G401.6 (cell line): ENCODE results near the gene TMEM190.

Experiments used
- FAIRE-seq: peaks from 2 replicates; lab custom pipeline; 2012; peaks lifted over from hg19 to GRCh38; lab: Jason Lieb, UNC

The TMEM190 gene

DNA sequence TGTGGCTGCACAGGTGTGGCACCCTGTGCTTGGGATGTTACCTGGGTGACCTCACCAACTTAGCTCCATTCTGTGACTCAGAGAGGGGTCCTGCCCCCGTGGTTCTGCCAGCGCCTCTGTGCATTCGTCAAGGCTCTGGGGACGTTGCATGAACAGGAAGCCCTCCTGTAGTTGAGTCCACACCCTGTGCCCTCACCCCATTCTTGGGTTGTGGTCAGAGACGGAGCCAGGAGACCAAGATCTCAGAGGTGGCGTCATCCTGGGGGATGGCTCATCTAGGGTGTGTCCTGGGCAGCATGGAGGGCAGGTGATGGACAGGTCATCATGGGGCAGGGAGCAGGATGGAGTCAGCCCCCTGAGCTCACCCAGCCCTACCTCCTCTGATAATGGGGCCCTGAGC, 24.6 kb upstream of the TMEM190 start:
- no peak for FAIRE-seq

DNA sequence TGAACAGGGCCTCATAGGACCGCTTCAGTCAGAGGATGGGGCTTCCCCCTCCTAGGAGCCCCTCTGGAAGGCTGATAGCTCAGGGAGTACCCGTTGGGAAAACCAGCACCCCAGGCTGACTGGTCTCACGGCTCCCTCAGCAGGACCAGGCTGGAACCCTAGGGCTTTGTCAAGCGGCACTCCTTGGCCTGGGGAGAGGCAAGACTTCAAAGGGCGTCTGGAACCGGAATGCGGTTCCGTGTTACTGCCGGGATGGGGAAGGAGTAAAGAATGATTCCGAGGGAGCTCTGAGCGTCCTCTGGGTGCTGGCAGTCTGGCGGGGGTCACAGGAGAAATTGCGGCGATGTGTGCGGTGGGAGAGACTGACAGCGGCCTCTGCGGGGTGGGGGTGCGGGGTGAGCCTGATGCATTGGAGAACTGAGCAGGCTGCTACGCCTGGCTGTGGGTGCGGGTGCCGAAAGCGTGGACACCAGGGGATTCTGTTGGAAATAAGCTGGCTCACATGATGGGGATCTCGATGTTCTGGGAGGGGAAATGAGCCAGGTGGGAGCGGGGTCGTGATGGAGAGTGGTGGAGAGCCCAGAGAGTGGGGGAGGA, 24.0 kb upstream of the TMEM190 start:
- FAIRE-seq: no peak

DNA sequence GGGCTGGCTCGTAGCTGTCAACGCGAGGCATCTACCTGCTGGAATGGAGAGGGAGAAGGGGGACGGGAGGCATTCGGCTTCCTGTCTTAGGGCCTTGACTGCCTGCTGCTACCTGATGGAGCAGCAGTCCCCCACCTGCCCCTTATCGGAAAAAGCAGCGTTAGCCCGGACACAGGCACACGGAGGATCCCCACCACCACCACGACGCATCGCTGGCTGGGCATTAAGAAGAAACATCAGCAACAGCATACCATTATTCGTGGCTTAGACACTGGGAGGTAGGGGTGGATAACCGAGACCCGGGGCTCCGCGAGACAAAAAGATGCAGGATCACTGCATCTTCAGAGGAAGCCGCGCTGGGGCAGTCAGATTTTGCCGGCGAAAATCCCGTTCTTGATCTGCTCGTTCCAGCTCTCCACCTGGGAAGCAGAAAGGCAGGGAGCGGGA, 23.2 kb upstream of the TMEM190 start:
- no peak for FAIRE-seq

DNA sequence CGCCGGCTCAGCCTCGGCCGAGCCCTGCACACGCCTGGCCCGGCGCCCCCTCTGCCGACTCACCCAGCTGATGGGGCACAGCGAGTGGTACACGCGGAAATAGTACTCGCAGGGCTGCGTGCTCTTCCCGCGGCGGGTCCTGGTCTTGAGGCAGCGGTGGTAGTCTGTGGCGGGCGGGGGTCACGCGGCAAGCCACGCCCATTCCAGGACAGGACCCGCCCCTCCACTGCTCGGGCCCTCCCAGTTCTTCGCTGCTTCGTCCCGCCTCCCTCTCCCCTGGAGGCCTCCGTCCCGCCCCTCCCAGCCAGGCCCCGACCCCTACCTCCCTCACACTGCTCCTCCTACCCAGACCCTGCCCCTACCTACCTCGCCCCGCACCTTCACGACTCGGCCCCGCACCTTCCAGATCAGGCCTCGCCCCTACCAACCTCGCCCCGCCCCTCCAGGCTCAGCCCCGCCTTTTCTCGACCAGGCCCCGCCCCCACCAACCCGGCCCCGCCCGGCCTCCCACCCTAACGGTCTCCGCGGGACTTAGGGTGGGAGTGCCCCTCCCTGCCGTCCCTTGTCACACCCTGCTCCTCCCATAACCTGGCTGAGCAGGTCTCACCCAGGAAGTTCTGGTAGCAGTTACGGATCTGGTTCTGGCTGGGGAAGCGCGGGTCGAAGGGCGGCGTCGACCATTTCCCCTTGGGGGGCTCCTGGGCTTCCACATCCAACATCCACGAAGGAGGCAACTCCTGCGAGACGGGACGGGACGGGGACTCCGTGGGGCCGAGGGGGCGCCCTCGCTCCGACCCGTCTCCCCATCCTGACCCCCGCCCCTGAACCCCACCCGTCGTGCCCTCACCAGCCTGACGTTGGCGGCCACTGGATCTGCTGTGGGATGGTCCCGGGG, 22.6 kb upstream of the TMEM190 start:
- FAIRE-seq: peak; percentile 52

DNA sequence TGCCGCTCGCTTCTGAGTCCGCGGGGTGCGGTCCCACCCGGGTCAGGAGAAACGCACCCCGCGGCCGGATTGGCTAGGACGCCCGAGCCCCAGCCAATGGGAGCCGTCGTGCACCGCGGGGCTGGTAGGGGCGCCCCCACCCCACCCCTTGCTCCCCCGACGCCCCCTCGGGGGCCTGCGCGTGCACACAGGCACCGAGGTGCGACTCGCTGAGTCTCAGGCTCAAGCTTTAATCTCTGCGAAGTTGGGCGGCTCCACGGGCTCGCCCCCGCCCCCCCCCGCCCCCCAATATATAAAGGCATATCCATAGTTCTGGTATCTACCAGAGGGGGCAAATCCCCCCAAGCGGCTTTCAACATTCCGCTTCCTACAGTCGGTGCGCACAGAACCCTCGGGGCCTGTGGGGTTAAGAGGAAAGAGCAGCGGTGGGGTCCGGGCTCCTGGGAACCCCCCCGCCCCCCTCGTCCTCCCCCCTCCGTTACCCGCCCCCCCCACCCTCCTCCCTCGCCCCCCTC, 21.9 kb upstream of the TMEM190 start, which contains the start of gene COX6B2:
COX6B2 (minus strand) TSS at position 22 of the 515 bp plus-strand sequence. CDS start 198 bp downstream, outside the sequence.
- no peak for FAIRE-seq

DNA sequence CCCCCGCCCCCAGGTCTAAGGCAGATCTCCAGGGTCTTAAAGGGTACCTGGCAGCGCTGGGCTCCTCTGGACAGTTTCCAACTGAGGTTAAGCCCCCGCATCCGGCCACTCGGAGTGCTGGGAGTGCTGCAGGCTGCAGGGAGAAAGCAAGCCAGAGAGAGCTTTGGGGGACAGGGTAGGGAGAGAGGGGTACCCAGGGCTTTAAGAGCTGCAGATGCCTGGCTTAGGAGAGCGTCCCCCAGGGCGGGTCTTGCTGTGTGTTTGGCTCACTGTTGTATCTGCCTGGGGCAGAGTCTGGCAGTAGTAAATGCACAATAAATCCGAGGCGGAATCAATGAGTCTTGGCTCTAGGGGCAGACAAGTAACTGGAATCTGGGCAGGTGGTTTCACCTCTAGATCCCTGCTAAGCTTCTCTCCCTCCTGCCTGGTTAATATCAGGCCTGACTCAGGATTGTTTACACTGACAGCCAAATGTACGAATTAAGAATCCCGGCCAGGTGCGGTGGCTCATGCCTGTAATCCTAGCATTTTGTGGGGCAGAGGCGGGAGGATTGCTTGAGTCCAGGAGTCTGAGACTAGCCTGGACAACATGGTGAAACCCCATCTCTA, 21.3 kb upstream of the TMEM190 start:
- FAIRE-seq: peak; percentile 41

DNA sequence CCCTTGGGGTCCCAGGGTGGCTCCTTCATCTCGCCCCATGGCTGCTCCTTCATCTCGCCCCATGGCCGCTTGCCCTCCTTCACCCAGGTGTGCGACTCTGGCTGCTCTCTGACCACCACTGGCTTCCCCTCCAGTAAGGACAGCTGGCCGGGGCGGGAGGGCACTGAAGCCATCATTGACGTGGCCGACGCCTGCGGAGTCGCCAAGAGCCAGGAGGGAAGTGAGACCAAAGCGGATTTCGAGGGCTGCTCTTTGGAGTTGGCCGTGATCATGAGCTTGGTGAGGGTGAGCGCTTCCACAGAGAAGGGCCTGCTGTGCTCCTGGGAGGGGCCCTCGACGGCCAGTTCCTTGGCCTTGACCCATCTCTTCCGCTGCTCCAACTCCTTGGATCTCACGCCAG, 18.1 kb upstream of the TMEM190 start:
- FAIRE-seq: no peak

DNA sequence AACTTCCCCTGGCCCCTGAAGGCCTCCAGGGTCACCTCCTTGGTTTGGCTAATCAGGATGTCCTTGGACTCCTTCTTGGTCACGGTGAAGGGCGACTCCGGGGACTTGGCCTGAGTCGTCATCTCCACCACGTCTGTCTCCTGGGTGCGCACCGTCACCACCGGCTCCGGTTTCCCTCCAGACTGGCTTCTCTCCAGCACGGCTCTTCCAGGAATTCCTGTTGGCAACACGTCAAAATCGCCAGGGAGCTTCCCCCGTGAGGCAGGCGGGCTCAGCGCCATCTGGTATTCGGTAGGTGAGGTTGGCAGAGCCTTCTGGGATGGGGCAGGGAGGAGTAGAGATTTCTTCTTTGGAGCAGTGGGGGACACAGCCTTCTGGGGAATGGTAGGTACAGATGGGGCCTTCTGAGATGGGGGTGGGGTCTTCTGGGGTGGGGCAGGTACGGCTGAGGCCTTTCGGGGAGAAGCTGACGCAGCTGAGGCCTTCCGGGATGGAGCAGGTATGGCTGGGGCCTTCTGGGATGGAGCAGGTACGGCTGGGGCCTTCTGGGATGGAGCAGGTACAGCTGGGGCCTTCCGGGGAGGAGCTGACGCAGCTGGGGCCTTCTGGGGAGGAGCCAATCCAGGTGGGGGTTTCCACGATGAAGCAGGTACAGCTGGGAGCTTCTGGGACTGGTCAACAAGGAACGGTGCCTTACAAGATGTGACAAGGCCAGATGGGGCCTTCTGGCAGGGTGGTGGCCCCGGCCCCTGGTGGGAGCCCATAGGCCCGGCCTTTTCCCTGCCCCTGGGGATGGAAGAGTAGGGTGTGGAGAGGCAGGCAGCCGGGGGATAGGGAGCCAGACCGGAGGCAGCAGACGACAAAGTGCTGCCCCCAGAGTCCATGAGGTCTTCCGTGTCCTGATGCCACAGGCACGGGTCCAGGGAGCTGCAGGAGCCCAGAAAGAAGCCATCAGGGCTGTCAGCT, 17.4 kb upstream of the TMEM190 start:
- no peak for FAIRE-seq

DNA sequence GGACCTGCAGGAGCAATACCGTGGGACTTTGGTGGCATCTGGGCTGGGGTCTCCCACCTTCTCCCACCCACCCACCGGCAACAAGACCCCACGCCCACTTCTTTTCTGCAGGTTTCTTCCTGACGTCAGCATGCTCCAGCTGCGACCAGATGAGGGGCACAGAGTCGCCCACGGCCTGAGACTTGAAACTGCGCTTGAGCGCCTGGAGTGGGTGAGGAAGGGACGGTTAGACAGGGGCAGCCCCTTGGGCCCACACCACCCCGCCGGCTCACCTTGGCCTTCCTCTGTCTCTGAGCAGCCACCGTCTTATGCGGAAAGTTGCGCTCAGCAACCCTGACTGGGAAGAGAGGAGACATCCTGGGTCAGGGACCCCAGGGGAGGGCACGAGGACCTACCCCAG, 15.7 kb upstream of the TMEM190 start:
- FAIRE-seq: no peak

DNA sequence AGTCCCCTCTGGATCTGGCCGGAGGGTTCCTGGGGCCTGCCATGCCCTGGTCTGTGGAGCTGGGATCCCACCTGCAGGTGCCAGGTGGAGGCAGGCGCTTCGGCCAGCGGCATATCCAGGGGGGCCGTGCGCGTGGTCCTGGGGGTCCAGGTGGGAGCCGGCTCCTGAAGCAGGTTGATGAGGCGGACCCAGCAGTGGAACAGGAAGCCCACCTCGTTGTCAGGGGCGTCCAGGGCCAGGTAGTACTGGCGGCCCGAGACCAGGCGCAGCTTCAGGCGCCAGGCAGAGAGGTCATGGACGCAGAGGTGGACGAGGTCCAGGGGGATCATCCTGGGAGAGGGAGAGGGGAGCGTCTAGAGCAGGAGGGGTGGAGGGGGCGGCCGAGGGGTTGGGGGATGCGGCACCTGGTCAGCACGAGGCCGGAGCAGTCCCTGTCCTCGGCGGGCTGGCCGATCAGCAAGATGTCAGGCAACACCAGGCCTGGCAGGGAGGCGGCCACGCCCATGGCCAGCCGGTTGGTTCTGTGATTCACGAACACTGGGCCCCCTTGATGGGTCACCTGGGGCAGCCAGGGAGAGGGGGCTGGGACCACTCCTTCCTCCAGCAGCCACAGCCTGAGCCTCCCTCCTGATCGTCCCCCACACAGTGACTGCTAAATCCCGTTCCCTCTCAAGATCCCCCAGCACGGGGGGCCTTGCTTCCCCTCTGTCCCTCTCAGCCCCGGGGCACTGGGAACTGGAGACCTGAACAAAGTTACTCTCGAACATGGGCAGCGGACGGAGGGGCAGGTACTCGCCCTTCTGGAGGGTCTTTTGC, 14.2 kb upstream of the TMEM190 start:
- FAIRE-seq: no peak

DNA sequence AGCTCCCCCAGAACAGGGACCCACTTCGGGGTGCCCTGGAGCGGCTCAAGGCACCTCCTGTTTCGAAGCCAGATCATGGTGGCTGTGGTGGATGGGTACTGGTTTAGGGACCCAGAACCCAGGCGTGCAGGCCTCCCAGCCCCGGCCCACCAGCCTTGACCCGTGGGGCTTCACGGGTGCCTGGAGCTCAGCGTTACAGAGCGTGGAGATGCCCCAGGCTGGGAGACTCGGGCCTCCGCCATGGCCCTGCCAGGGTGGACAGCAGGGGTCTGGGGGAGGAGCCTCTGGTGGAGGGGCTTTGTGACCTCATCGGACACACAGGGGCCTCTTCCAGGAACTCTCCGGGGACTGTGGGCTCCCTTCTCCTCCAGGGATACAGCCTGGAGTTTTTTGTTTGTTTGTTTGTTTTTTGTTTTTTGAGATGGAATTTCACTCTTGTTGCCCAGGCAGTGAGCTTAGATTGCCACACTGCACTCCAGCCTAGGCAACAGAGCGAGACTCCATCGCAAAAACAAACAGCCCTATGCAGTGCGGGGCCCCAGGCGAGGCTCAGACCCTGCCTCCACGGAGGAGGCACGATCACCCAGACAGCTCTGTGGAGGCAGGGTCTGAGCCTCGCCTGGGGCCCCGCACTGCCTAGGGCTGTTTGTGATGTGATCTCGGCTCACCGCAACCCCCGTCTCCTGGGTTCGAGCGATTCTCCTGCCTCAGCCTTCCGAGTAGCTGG, 13.5 kb upstream of the TMEM190 start, which contains the start of gene GARIN5B:
GARIN5B (minus strand) TSS at position 271 of the 727 bp plus-strand sequence; CDS start at position 77, 194 bp downstream.
- no peak for FAIRE-seq

DNA sequence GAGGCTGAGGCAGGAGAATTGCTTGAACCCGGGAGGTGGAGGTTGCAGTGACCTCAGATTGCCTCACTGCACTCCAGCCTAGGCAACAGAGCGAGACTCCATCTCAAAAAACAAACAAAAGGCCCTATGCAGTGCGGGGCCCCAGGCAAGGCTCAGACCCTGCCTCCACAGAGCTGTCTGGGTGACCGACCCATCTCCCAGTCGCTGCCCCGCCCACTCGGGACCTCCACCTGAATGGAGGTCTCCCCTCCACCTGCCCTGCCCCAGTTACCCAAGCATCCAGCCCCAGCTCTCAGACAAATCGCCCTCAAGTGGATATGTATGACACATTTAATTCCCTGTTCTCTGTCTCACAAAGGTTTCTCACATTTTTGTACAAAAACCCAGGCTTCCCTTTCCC, 11.4 kb upstream of the TMEM190 start:
- FAIRE-seq: no peak

DNA sequence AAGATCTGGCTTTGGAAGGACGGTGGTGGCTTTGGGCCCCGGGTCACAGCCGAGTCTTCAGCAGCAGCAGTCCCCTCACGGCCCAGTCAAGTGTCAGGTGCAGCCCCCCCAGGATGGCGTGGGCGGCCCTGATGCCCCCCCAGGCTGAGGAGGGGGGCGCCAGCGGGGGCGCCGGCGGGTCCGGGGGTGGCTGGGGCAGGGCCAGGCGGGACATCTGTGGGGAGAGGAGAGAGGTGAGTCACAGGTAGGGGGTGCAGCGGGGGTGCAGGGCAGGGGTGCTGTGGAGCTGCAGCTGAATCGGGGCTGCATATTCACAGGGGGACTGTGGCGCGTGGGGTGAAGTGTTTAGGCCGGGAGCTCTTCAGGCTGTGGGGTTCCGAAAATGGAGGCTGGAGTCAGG, 10.7 kb upstream of the TMEM190 start:
- FAIRE-seq: no peak

DNA sequence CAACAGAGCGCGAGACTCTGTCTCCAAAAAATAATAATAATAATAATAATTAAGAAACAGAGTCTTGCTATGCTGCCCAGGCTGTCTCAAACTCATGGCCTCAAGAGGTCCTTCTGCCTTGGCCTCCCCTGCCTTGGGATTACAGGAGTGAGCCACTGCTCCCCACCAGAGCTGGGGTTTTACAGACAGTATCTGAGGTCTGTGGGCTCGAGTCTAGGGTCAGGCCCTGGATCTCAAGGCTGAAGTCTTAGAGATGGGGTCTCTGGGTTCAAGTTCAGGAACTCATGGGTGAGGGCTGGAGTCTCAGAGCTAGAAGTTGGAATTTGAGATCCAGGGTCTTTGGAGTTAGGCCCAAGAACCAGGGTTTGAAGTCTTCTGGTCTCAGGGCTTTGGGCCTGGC, 9.8 kb upstream of the TMEM190 start:
- no peak for FAIRE-seq

DNA sequence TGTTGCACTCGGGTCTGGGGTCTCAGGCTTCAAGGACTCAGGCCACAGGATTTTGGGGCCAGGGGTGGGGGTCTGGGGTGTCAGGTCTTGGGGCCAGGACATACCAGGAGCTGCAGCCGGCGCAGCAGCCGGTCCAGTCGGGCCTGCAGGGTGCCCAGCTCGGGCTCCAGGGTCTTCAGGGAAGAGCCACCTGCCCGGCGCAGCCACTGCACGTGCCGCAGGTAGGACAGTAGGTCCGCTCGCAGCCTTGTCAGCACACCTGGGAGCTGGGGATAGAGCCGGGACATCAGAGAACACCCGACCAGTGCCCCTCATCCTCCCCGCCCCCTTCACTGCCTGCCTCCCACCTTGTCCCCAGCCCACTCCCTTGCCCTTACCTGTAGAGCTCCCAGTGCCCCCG, 8.5 kb upstream of the TMEM190 start:
- FAIRE-seq: no peak

DNA sequence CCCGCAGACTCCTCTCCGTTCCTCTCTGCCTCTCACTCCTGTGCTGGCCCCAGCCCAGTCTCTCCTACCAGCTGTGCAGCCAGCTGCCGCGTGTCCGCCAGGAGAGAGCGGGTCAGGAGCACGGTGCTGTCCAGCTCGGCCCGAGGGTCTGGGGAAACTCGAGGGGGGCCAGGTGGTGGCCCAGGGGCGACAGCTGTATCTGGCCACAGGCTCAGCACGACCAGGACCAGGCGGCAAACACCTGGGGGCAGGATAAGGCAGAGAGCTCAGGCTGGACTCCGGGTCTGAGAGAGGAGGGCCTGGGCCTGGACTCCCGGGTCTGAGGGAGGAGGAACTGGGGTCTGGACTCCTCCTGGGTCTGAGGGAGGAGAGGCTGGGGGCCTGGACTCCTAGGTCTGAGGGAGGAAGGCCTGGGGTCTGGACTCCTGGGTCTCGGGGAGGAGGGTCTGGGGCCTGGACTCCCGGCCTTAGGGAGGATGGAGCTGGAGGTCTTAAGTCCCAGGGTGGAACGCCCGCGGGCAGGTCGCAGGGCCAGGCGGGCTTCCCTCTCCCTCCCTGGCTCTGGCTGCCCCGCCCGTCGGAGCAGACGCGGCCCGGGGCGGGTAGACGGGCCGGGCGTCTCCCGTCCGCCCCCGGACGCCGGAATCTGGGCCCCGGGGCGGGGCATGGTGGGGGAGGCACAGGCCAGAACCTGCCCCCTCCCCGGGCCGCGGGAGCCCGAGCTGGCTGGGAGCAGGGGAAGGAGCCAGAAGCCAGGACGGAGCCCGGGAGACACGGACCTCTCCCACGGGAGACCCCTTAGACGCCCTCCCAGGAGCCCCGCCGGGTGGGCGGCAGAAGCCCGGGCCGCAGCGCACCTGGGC, 7.7 kb upstream of the TMEM190 start:
- no peak for FAIRE-seq

DNA sequence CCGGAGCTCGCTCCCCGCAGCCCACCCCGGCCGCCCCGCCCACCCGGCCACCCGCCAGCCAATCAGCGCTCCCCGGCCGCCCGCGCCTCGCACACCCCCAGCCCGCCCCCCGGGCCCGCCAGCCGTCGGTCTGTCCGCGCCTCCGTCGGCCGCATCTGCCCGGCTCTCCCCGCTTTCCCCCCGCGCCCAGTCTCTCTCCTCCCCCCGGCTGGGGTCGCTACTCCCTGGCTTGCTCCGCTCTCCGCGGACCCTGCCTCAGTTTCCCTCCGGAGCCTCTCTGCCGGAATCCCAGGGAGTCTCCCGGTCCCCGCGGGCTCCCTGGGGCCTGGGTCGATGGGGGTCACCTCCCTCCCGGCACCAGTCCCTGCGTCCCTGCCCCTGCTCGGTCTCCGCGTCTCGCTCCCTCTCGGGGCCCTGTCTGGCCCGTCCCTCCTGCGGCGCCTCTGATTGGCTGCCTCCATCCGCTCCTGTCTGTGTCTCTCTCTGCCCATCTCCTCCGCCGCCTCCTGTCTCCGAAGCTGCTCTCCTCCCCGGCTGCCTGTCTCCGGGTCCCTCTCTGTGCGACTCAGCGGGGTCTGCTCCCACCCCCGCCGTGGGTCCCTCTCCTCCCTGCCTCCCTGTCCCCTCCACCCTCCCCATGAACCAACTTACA, 6.8 kb upstream of the TMEM190 start:
- FAIRE-seq: no peak

DNA sequence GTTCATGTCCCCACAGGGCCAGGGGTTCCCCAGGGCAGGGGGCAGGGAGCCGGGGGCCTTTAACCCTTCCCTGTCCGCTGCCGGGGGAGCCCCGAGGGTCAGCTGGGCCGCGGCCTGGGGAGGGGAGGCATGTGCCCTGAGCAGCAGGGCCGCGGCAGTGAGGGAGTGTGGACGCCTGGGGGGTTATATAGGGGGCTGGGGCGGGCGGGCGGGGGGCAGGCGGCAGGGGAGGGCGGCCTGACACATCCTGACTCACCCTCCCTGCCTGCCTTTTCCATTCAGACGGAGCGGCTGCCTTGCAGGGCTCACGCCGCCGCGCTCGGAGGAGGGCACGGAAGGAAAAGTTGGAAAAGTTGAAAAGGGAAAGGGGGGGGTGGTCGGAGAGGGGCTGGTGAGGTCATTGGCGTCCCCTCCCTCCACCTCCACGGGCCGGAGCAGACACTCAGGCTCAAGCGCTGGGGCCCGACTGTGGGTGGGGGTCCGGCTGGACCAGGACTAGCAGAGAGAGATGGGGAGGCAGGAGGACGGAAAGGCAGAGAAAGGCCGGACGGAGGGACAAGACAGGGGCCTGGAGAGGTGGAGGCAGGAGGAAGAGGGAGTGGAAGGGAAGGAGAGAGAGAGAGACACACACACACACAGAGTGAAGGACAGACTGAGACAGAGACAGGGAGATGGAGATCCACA, 6.2 kb upstream of the TMEM190 start, which contains the start of gene IL11:
IL11 (minus strand) TSS at position 159 of the 684 bp plus-strand sequence; CDS start at position 6, 153 bp downstream.
- FAIRE-seq: no peak
